Measurements from ENCODE around the gene PRR9.

The PRR9 gene

DNA sequence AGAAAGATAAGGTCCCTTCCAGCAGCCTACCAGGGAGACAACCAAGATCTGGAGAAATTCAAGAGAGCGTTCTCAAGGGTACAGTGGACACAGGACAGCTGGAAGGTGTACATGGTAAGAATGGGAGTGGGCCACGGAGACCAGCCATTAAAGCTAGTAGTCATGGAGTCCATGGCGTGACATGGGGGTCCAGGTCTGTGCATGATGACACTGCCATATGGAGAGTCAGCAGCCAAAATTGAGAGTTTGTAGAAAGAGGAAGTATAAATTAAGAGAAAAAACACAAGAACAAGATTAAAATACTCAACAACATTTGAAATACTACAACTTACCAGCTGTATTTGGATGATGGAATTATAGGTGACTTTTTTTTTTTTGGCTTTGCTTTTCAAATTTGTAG lies 34.2 kb downstream of the PRR9 start:
- TF ChIP-seq, protein P1, sequence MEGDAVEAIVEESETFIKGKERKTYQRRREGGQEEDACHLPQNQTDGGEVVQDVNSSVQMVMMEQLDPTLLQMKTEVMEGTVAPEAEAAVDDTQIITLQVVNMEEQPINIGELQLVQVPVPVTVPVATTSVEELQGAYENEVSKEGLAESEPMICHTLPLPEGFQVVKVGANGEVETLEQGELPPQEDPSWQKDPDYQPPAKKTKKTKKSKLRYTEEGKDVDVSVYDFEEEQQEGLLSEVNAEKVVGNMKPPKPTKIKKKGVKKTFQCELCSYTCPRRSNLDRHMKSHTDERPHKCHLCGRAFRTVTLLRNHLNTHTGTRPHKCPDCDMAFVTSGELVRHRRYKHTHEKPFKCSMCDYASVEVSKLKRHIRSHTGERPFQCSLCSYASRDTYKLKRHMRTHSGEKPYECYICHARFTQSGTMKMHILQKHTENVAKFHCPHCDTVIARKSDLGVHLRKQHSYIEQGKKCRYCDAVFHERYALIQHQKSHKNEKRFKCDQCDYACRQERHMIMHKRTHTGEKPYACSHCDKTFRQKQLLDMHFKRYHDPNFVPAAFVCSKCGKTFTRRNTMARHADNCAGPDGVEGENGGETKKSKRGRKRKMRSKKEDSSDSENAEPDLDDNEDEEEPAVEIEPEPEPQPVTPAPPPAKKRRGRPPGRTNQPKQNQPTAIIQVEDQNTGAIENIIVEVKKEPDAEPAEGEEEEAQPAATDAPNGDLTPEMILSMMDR (conservative IDR thresholded peaks at IDR 0.05; ENCODE audit: low read length): no peak
- H3K4me3 ChIP-seq (ENCODE audit: low read length): no peak overlapping the region
- DNase-seq (ENCODE audit: low read depth): no peak

DNA sequence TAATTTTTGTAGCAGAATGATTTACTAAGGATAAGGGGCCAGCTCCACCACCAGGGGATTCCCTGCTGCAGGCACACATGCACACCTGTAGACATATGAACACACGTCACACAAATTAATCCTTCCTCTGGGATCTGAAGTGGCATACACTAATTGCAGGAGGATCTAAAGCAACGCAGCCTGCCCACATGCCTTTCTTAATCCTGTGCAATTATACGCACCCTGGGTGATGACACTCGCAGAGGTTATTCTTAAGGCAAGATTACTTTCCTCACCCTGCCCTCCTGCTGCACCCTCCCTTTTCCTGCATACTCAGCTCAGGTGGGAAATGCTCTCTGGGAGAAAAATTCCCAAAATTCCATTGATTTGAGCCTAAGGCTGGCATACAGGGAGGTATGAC lies 34.6 kb downstream of the PRR9 start:
- TF ChIP-seq, protein P1 (conservative IDR thresholded peaks at IDR 0.05; ENCODE audit: low read length): no peak

DNA sequence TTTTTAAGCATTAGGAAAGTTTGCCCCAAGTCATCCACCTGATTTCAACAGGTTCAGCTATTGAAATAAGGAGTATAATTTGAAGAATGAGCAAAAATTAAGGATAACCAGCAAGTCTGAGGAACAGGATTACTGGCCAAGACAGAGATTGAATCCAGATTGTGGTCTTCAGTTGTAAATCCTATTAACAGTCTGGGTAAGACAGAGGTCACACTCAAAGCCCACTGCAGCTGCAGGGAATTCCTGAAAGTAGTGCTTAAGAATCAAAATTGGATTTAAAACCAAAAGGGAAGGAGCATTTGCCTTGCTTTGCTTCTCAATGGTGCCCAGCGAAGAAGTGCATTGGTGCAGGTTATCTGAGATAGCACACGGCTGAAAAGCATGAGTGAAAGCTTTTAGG lies 35.7 kb downstream of the PRR9 start:
- no peak for DNase-seq (ENCODE audit: low read depth)
- H3K4me3 ChIP-seq (ENCODE audit: low read length): no peak overlapping the region
- TF ChIP-seq, protein P1 (conservative IDR thresholded peaks at IDR 0.05; ENCODE audit: low read length): no peak

More for the DNA sequence above, 34.6 kb downstream of the PRR9 start:
- no peak overlapping the region for H3K4me3 ChIP-seq (ENCODE audit: low read length)
- DNase-seq (ENCODE audit: low read depth): no peak

DNA sequence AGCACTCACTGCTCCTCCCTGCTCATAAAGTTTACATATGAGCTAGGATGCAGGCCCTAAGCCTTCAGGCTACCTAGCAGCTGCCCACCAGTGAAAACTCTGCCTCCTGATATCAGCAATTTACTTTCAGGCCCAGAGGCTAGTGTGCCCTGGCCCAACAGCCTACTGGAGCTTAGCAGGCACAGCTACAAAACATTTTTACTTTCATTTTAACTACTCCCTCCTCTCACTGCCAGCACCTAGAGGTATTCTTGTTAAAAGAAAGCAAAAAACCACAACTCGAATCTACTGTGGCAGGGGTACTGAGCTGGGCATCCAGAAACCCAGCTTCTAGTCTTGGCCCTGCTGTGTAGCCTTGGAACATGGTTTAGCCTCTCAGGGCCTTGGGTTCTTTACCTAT lies 36.3 kb downstream of the PRR9 start:
- TF ChIP-seq, protein P1 (conservative IDR thresholded peaks at IDR 0.05; ENCODE audit: low read length): no peak
- no peak overlapping the region for H3K4me3 ChIP-seq (ENCODE audit: low read length)
- DNase-seq (ENCODE audit: low read depth): no peak

DNA sequence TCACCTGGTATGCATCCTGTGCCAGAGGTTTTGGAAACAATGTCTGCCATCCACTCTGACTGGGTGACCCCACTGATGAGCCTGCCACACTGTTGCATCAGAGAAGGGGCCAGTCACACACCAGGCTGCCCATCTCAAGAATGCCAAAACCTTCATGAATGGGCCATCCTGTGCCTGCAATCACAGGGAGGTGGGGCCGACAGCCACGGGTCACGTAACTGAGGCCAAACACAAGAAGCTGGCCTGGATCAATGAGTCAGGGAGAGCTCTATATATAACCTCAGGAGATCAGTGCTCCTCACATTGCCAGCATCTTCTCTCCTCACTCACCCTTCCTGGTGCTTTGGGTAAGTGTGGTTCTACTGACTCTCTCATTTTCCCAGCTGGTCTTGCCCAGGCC lies 42.0 kb downstream of the PRR9 start, which contains the start of gene LORICRIN:
Gene LORICRIN (plus strand): TSS at position 301 of the 400 bp plus-strand sequence. CDS start 1,263 bp downstream, outside the sequence.
- DNase-seq (ENCODE audit: low read depth): no peak

DNA sequence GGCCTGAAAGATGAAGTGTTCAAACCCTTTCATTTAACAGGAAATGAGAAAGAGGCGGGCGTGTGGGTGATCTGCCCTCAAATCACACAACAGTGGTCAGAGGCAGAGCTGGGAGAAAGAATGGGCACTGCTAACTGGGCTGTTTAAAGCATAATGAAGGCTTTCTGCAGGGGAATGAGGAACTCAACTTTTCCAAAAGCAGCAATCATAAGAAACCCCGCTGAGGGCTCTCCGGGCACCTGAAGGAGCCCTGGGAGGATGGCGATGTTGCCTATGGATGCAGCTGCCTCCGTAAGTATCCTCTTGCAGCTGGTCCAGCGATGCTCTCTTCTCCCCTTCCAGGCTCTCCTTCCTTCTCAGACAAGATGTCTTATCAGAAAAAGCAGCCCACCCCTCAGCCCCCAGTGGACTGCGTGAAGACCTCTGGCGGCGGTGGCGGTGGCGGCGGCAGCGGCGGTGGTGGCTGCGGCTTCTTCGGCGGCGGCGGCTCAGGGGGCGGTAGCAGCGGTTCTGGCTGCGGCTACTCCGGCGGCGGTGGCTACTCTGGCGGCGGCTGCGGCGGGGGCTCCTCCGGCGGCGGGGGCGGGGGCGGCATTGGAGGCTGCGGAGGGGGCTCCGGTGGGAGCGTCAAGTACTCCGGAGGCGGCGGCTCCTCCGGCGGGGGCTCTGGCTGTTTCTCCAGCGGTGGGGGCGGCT lies 43.3 kb downstream of the PRR9 start:
- TF ChIP-seq, protein P1 (conservative IDR thresholded peaks at IDR 0.05; ENCODE audit: low read length): no peak
- no peak for DNase-seq (ENCODE audit: low read depth)
- no peak overlapping the region for H3K4me3 ChIP-seq (ENCODE audit: low read length)

More for the DNA sequence above, 42.0 kb downstream of the PRR9 start, which contains the start of gene LORICRIN:
- H3K4me3 ChIP-seq (ENCODE audit: low read length): no peak within 1 kb of the TSS
- TF ChIP-seq, protein P1 (conservative IDR thresholded peaks at IDR 0.05; ENCODE audit: low read length): no peak

All from AG10803 (cell line).